ENCODE results near the gene ZNF600.
"Not testable (repeated sequence)": the region's sequence is repeated elsewhere in the genome, so short reads cannot be mapped to it uniquely, and the experiment has no call there.

Gene ZNF600

GRCh38 chr19:52786464-52787354 lies at the start of gene ZNF600:
TSS of gene ZNF600 (minus strand) at chr19:52786791. CDS start at chr19:52778888, 7,903 bp downstream.
- H3K4me1 ChIP-seq = peaks cover 0 to 13% (median 7%) of the 10 kb centered on the region in 4 donors
- H3K27ac ChIP-seq = peak within 1 kb of the TSS; percentile 71 to 78

GRCh38 chr19:52834289-52834688 lies 47.7 kb upstream of the ZNF600 start:
- intact Hi-C loops (cut with DNase I; ENCODE audit: low total_unique reads); H3K27me3 ChIP-seq; DNase-seq; H3K27ac ChIP-seq; H3K4me3 ChIP-seq; H3K4me1 ChIP-seq: not testable (repeated sequence)
- H3K9me3 ChIP-seq = peaks cover 0 to 28% (median 14%) of the 10 kb centered on the region in 3 donors
- H3K36me3 ChIP-seq = peaks cover 24 to 36% (median 31%) of the 10 kb centered on the region in 3 donors

More at GRCh38 chr19:52786464-52787354, at the start of gene ZNF600:
- DNase-seq = peak; percentile 91 to 95
- H3K4me3 ChIP-seq = peak within 1 kb of the TSS; percentile 63 to 66
- peak; percentile 37 to 38 for TF ChIP-seq CTCF (IDR thresholded peaks at IDR 0.05)
- H3K27me3 ChIP-seq; H3K9me3 ChIP-seq; intact Hi-C loops (cut with DNase I; ENCODE audit: low total_unique reads); H3K36me3 ChIP-seq: not testable (repeated sequence)

- H3K4me3 ChIP-seq; H3K27ac ChIP-seq; H3K4me1 ChIP-seq; DNase-seq; intact Hi-C loops (cut with DNase I; ENCODE audit: low total_unique reads); H3K27me3 ChIP-seq: not testable (repeated sequence)
- peaks cover 16 to 28% (median 24%) of the 10 kb centered on the region in 3 donors for H3K36me3 ChIP-seq
- peaks cover 0 to 21% (median 7%) of the 10 kb centered on the region in 3 donors for H3K9me3 ChIP-seq
Measured at GRCh38 chr19:52833541-52833940, 47.0 kb upstream of the ZNF600 start.

GRCh38 chr19:52829866-52830265 lies 43.3 kb upstream of the ZNF600 start:
- H3K4me3 ChIP-seq; H3K27me3 ChIP-seq; H3K27ac ChIP-seq; H3K4me1 ChIP-seq; H3K36me3 ChIP-seq; H3K9me3 ChIP-seq; DNase-seq; intact Hi-C loops (cut with DNase I; ENCODE audit: low total_unique reads): not testable (repeated sequence)

- no peaks in the 10 kb centered on the region for H3K27me3 ChIP-seq
- H3K36me3 ChIP-seq = no peaks in the 10 kb centered on the region
- H3K4me3 ChIP-seq = no peak overlapping the region
- no peaks in the 10 kb centered on the region for H3K9me3 ChIP-seq
- intact Hi-C loops (cut with DNase I; ENCODE audit: low total_unique reads) = no loop called here
- peaks cover 0 to 3% (median under 1%) of the 10 kb centered on the region in 4 donors for H3K4me1 ChIP-seq
- H3K27ac ChIP-seq = no peak overlapping the region
- TF ChIP-seq CTCF (IDR thresholded peaks at IDR 0.05) = no peak
- no peak for DNase-seq
Measured at GRCh38 chr19:52825765-52826164, 39.2 kb upstream of the ZNF600 start.

GRCh38 chr19:52823676-52824075 lies 37.1 kb upstream of the ZNF600 start:
- peaks cover 0 to 8% (median 5%) of the 10 kb centered on the region in 4 donors for H3K4me1 ChIP-seq
- no peaks in the 10 kb centered on the region for H3K9me3 ChIP-seq
- TF ChIP-seq CTCF (IDR thresholded peaks at IDR 0.05) = no peak
- H3K4me3 ChIP-seq = no peak overlapping the region
- no peak for DNase-seq
- H3K36me3 ChIP-seq = no peaks in the 10 kb centered on the region
- no peak overlapping the region for H3K27ac ChIP-seq
- H3K27me3 ChIP-seq = no peaks in the 10 kb centered on the region
- intact Hi-C loops (cut with DNase I; ENCODE audit: low total_unique reads) = loop anchor here (5.0 kb wide), 1 partner anchor 34 kb away; the partner anchor contains the start of gene ZNF468

- peak; percentile 67 to 87 for DNase-seq
- not testable (repeated sequence) for H3K9me3 ChIP-seq, H3K4me1 ChIP-seq, H3K27me3 ChIP-seq
- Histone ChIP-seq H3K36me3 (peaks cover 0 to 22% (median 7%) of the 10 kb centered on the region in 3 donors), H3K27ac (peak within 1 kb of the TSS; percentile 70 to 82), H3K4me3 (peak within 1 kb of the TSS; percentile 65 to 72)
- intact Hi-C loops (cut with DNase I; ENCODE audit: low total_unique reads) = loop anchor here (5.0 kb wide), 1 partner anchor 36 kb away; the partner anchor contains the start of gene ZNF468
Measured at GRCh38 chr19:52821204-52821960, 34.8 kb upstream of the ZNF600 start, which contains the start of gene ZNF28. TSS of gene ZNF28 (minus strand) at chr19:52821633. CDS start at chr19:52817958, 3,675 bp downstream.

- not testable (repeated sequence) for H3K4me1 ChIP-seq, H3K27me3 ChIP-seq, H3K9me3 ChIP-seq
- DNase-seq = peak in 1 of 2 donors; percentile 65
- H3K27ac ChIP-seq = peak overlapping the region; percentile 70 to 82
- H3K36me3 ChIP-seq = peaks cover 0 to 29% (median 14%) of the 10 kb centered on the region in 3 donors
- peak overlapping the region; percentile 65 to 72 for H3K4me3 ChIP-seq
- intact Hi-C loops (cut with DNase I; ENCODE audit: low total_unique reads) = loop anchor here (5.0 kb wide), 1 partner anchor 37 kb away; the partner anchor contains the start of gene ZNF468
Measured at GRCh38 chr19:52820472-52821203, 34.0 kb upstream of the ZNF600 start.
